Measurements from ENCODE around the gene C10orf120. TPM values are rescaled to one million over a fixed set of nuclear protein-coding genes. Genes with fewer than 3 reads are reported as not detected.

Gene C10orf120
- total RNA-seq, 1 experiment from 2014 or later = not detected

- TF ChIP-seq CTCF (IDR thresholded peaks at IDR 0.05; ENCODE audit: unreplicated experiment) = no peak
- H3K9me3 Mint-ChIP-seq (ENCODE audit: unreplicated experiment) = no peaks in the 10 kb centered on the region
- no peaks in the 10 kb centered on the region for H3K4me1 Mint-ChIP-seq (ENCODE audit: insufficient read depth, unreplicated experiment)
- no peaks in the 10 kb centered on the region for H3K36me3 Mint-ChIP-seq (ENCODE audit: insufficient read depth, unreplicated experiment)
- intact Hi-C loops (cut with micrococcal nuclease) = no loop called here
- no peak overlapping the region for H3K27ac Mint-ChIP-seq (ENCODE audit: low read depth, unreplicated experiment)
- CTCF ChIA-PET = interaction anchor here (0.6 kb wide), 1 partner anchor 104 kb away, joined by 3 read pairs; no protein-coding TSS in a partner anchor
- peak; percentile 3 for DNase-seq (ENCODE audit: unreplicated experiment)
- POLR2A ChIA-PET = no interaction called here
- BruUV-seq (replicated peaks) = no TSS peak
- H3K4me3 Mint-ChIP-seq (ENCODE audit: unreplicated experiment) = no peak overlapping the region
- peaks cover 66% of the 10 kb centered on the region for H3K27me3 Mint-ChIP-seq (ENCODE audit: insufficient read depth, unreplicated experiment)
These were observed 41.0 kb upstream of the C10orf120 start for GRCh38 chr10:122740640-122741039.

GRCh38 chr10:122738031-122738430 is 38.4 kb upstream of the C10orf120 start:
- ChIA-PET POLR2A (interaction anchor here (0.6 kb wide), 1 partner anchor 448 kb away, joined by 3 read pairs; no protein-coding TSS in a partner anchor), CTCF (no interaction called here)
- no TSS peak for BruUV-seq (replicated peaks)
- DNase-seq (ENCODE audit: unreplicated experiment) = no peak
- Mint-ChIP-seq H3K27ac (ENCODE audit: low read depth, unreplicated experiment) (no peak overlapping the region), H3K9me3 (ENCODE audit: unreplicated experiment) (no peaks in the 10 kb centered on the region), H3K36me3 (ENCODE audit: insufficient read depth, unreplicated experiment) (no peaks in the 10 kb centered on the region), H3K4me1 (ENCODE audit: insufficient read depth, unreplicated experiment) (no peaks in the 10 kb centered on the region), H3K27me3 (ENCODE audit: insufficient read depth, unreplicated experiment) (peaks cover 71% of the 10 kb centered on the region), H3K4me3 (ENCODE audit: unreplicated experiment) (no peak overlapping the region)
- no peak for TF ChIP-seq CTCF (IDR thresholded peaks at IDR 0.05; ENCODE audit: unreplicated experiment)
- intact Hi-C loops (cut with micrococcal nuclease) = no loop called here

- Mint-ChIP-seq H3K36me3 (ENCODE audit: insufficient read depth, unreplicated experiment) (no peaks in the 10 kb centered on the region), H3K27me3 (ENCODE audit: insufficient read depth, unreplicated experiment) (peaks cover 81% of the 10 kb centered on the region), H3K27ac (ENCODE audit: low read depth, unreplicated experiment) (no peak overlapping the region), H3K4me1 (ENCODE audit: insufficient read depth, unreplicated experiment) (no peaks in the 10 kb centered on the region), H3K4me3 (ENCODE audit: unreplicated experiment) (no peak overlapping the region), H3K9me3 (ENCODE audit: unreplicated experiment) (no peaks in the 10 kb centered on the region)
- TF ChIP-seq CTCF (IDR thresholded peaks at IDR 0.05; ENCODE audit: unreplicated experiment) = no peak
- ChIA-PET POLR2A (interaction anchor here (0.7 kb wide), 1 partner anchor 11 kb away, joined by 3 read pairs; no protein-coding TSS in a partner anchor), CTCF (no interaction called here)
- no TSS peak for BruUV-seq (replicated peaks)
- intact Hi-C loops (cut with micrococcal nuclease) = no loop called here
- no peak for DNase-seq (ENCODE audit: unreplicated experiment)
These were observed 34.5 kb upstream of the C10orf120 start for GRCh38 chr10:122733931-122734665.

- peaks cover 80% of the 10 kb centered on the region for H3K27me3 Mint-ChIP-seq (ENCODE audit: insufficient read depth, unreplicated experiment)
- no peaks in the 10 kb centered on the region for H3K4me1 Mint-ChIP-seq (ENCODE audit: insufficient read depth, unreplicated experiment)
- ChIA-PET CTCF (no interaction called here), POLR2A (no interaction called here)
- no peaks in the 10 kb centered on the region for H3K36me3 Mint-ChIP-seq (ENCODE audit: insufficient read depth, unreplicated experiment)
- no TSS peak for BruUV-seq (replicated peaks)
- no peaks in the 10 kb centered on the region for H3K9me3 Mint-ChIP-seq (ENCODE audit: unreplicated experiment)
- TF ChIP-seq CTCF (IDR thresholded peaks at IDR 0.05; ENCODE audit: unreplicated experiment) = no peak
- H3K27ac Mint-ChIP-seq (ENCODE audit: low read depth, unreplicated experiment) = no peak overlapping the region
- intact Hi-C loops (cut with micrococcal nuclease) = no loop called here
- no peak overlapping the region for H3K4me3 Mint-ChIP-seq (ENCODE audit: unreplicated experiment)
- DNase-seq (ENCODE audit: unreplicated experiment) = no peak
These were observed 33.8 kb upstream of the C10orf120 start for GRCh38 chr10:122733443-122733842.

Measured in MCF 10A (cell line).